Measurements from ENCODE around the gene CDH2. TPM values are rescaled to one million over a fixed set of nuclear protein-coding genes. Genes with fewer than 3 reads are reported as not detected.

Gene CDH2
- total RNA-seq, result 74.1 and 135 TPM in 2 replicates

GRCh38 chr18:28176948-28177827 lies at the start of gene CDH2:
CDH2 (minus strand) TSS chr18:28177130; CDS start chr18:28177022, 108 bp downstream.

Data from epithelial cell of umbilical artery (primary cell).